GM19043 (cell line): Measurements from ENCODE around the gene SUCNR1.
"Not testable (repeated sequence)": the region's sequence is repeated elsewhere in the genome, so short reads cannot be mapped to it uniquely, and the experiment has no call there.

Experiments
- ATAC-seq: cut with Tn5 transposase; IDR thresholded peaks from one replicate; pipeline ENCODE4 v1.9.1; 2021; ENCODE audit warnings: low read depth; ENCODE audit not compliant: unreplicated experiment

SUCNR1 gene

GRCh38 chr3:151871639-151872468 is 1.6 kb upstream of the SUCNR1 start:
- ATAC-seq, result peak; percentile 69

GRCh38 chr3:151874079-151874478 is 636 bp downstream of the SUCNR1 start:
- not testable (repeated sequence) for ATAC-seq

GRCh38 chr3:151875759-151876158 is 2.3 kb downstream of the SUCNR1 start:
- peak; percentile 70 for ATAC-seq

GRCh38 chr3:151877269-151877668 is 3.8 kb downstream of the SUCNR1 start:
- ATAC-seq, result no peak

GRCh38 chr3:151878465-151878864 is 5.0 kb downstream of the SUCNR1 start:
- no peak for ATAC-seq

GRCh38 chr3:151879037-151879436 is 5.6 kb downstream of the SUCNR1 start:
- ATAC-seq, result no peak

GRCh38 chr3:151879679-151880415 is 6.4 kb downstream of the SUCNR1 start:
- ATAC-seq, result peak; percentile 40

- ATAC-seq, result no peak
These were observed 6.9 kb downstream of the SUCNR1 start for GRCh38 chr3:151880416-151880690.

GRCh38 chr3:151881137-151881536 is 7.7 kb downstream of the SUCNR1 start:
- no peak for ATAC-seq

GRCh38 chr3:151885397-151885796 is 12.0 kb downstream of the SUCNR1 start:
- ATAC-seq, result not testable (repeated sequence)

GRCh38 chr3:151887450-151888211 is 14.2 kb downstream of the SUCNR1 start:
- ATAC-seq, result not testable (repeated sequence)

- peak; percentile 85 for ATAC-seq
These were observed 17.3 kb downstream of the SUCNR1 start for GRCh38 chr3:151890721-151891141.

GRCh38 chr3:151891721-151892120 is 18.3 kb downstream of the SUCNR1 start:
- no peak for ATAC-seq

GRCh38 chr3:151894219-151894618 is 20.8 kb downstream of the SUCNR1 start:
- ATAC-seq, result no peak

- ATAC-seq, result no peak
These were observed 22.2 kb downstream of the SUCNR1 start for GRCh38 chr3:151895478-151896241.

GRCh38 chr3:151896246-151897012 is 23.0 kb downstream of the SUCNR1 start:
- no peak for ATAC-seq

- not testable (repeated sequence) for ATAC-seq
These were observed 24.7 kb downstream of the SUCNR1 start for GRCh38 chr3:151898121-151898520.

GRCh38 chr3:151898564-151899261 is 25.3 kb downstream of the SUCNR1 start:
- ATAC-seq, result not testable (repeated sequence)

GRCh38 chr3:151899996-151900395 is 26.6 kb downstream of the SUCNR1 start:
- ATAC-seq, result no peak
